ENCODE data around the gene BAIAP2.

GRCh38 chr17:81022344-81022676, 12.6 kb upstream of the BAIAP2 start:
- no peak for TF ChIP-seq EZH2 (IDR thresholded peaks at IDR 0.05; ENCODE audit: borderline replicate concordance)
- TF ChIP-seq CTCF (IDR thresholded peaks at IDR 0.05; ENCODE audit: poor library complexity): no peak
- TF ChIP-seq EZH2phosphoT487 (IDR thresholded peaks at IDR 0.05; ENCODE audit: low read depth, severe bottlenecking, unreplicated experiment): no peak

Measured in hepatocyte (in vitro differentiated cells).